K562 (cell line): Measurements from ENCODE around the gene ECPAS. TPM values are rescaled to one million over a fixed set of nuclear protein-coding genes. Genes with fewer than 3 reads are reported as not detected.

Experiments
- ATF2 ChIP-seq: sonication (generic); formaldehyde crosslinking; IDR thresholded peaks from 2 replicates; pipeline ENCODE4 v1.8.1; 2022; ENCODE audit warnings: missing genetic modification reagents
- E2F3 ChIP-seq: fragments of 250-450 bp; sonication (Bioruptor Pico); IDR thresholded peaks from 2 replicates; pipeline ENCODE4 v1.4.0; 2020; ENCODE audit warnings: mild to moderate bottlenecking
- ELK1 ChIP-seq: sonication (generic); formaldehyde crosslinking; IDR thresholded peaks from 2 replicates; pipeline ENCODE4 v1.8.1; 2022; ENCODE audit warnings: missing genetic modification reagents
- HMG20A ChIP-seq: fragments of 450-650 bp; formaldehyde crosslinking; conservative IDR thresholded peaks from 2 replicates; pipeline ENCODE4 v1.4.0; 2020; ENCODE audit warnings: mild to moderate bottlenecking, mixed read lengths
- NEUROD1 ChIP-seq: fragments of 150-350 bp; IDR thresholded peaks from 2 replicates; pipeline ENCODE4 v1.6.1; 2014; ENCODE audit warnings: borderline replicate concordance, low read length, low read depth; ENCODE audit not compliant: partially characterized antibody
- RAD51 ChIP-seq: fragments of 450-650 bp; IDR thresholded peaks from 2 replicates; pipeline ENCODE4 v1.7.1; 2016; ENCODE audit warnings: low read depth, mild to moderate bottlenecking, borderline replicate concordance
- ZEB2 ChIP-seq: fragments of 450-650 bp; IDR thresholded peaks from 2 replicates; pipeline ENCODE4 v1.6.1; 2016
- ZNF184 ChIP-seq: sonication (generic); formaldehyde crosslinking; IDR thresholded peaks from 2 replicates; pipeline ENCODE4 v1.5.0; 2020; ENCODE audit warnings: missing genetic modification reagents
- ZNF695 ChIP-seq: fragments of 450-650 bp; formaldehyde crosslinking; IDR thresholded peaks from 2 replicates; pipeline ENCODE4 v1.4.0; 2020; ENCODE audit warnings: mild to moderate bottlenecking, moderate library complexity
- polyA plus RNA-seq, 8 experiments: library from polyadenylated mRNA; depleted of rRNA in 4 of 8; stranded (reverse) in 5 of 8; unstranded in 3 of 8; fragments of >200 nt; fragmentation: Nextera tagmentation in 2 of 8; fragmentation: Illumina TruSeq in 1 of 8; extraction: Ambion mirVana in 2 of 8; extraction: Trizol in 1 of 8; gene quantifications; 2 replicates each; pipeline versions ENCODE4 v1.2.1 to v1.2.3, GENCODE V29; 2011 to 2014; ENCODE audit warnings: inconsistent platforms in 1 of 8, missing spikeins in 1 of 8
- total RNA-seq, 7 experiments: library from RNA; depleted of rRNA in 6 of 7; stranded (reverse); fragments of >200 nt in 6 of 7; fragmentation: Illumina TruSeq in 2 of 7; extraction: Trizol in 2 of 7; gene quantifications; 2 replicates each; pipeline versions ENCODE4 v1.2.1 to v1.2.3, GENCODE V29; 2011 to 2021; ENCODE audit warnings: low replicate concordance in 1 of 7
- TF ChIP-seq, protein P1 (sequence below): fragments of 450-650 bp; IDR thresholded peaks from 2 replicates; pipeline ENCODE4 v1.6.1; 2018; ENCODE audit warnings: mild to moderate bottlenecking, low read depth; ENCODE audit not compliant: partially characterized antibody

Gene ECPAS
- total and polyA plus RNA-seq, 9 of the 15 experiments (the other 6 are each of a cell fraction or from before 2014, with no cell fraction given): 14.5 to 90.9 (median 75.7) TPM

GRCh38 chr9:111456529-111456928 is 27.7 kb downstream of the ECPAS start (continued):
- TF ChIP-seq ELK1 (CRISPR knock-in tag) (no peak), E2F3 (no peak), ZNF184 (CRISPR knock-in tag) (no peak), ATF2 (CRISPR knock-in tag) (no peak), ZEB2 (no peak), NEUROD1 (no peak), RAD51 (no peak), HMG20A (CRISPR knock-in tag) (no peak), ZNF695 (no peak)
- TF ChIP-seq, protein P1, sequence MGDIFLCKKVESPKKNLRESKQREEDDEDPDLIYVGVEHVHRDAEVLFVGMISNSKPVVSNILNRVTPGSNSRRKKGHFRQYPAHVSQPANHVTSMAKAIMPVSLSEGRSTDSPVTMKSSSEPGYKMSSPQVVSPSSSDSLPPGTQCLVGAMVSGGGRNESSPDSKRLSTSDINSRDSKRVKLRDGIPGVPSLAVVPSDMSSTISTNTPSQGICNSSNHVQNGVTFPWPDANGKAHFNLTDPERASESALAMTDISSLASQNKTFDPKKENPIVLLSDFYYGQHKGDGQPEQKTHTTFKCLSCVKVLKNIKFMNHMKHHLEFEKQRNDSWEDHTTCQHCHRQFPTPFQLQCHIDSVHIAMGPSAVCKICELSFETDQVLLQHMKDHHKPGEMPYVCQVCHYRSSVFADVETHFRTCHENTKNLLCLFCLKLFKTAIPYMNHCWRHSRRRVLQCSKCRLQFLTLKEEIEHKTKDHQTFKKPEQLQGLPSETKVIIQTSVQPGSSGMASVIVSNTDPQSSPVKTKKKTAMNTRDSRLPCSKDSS: no peak
